GM19023 (cell line): ENCODE results near the gene PLCXD1.
"Not testable (repeated sequence)": the region's sequence is repeated elsewhere in the genome, so short reads cannot be mapped to it uniquely, and the experiment has no call there.

Experiments
- ATAC-seq: cut with Tn5 transposase; IDR thresholded peaks from one replicate; pipeline ENCODE4 v1.9.1; 2021; ENCODE audit warnings: mild to moderate bottlenecking, moderate library complexity; ENCODE audit not compliant: unreplicated experiment

Gene PLCXD1, protein sequence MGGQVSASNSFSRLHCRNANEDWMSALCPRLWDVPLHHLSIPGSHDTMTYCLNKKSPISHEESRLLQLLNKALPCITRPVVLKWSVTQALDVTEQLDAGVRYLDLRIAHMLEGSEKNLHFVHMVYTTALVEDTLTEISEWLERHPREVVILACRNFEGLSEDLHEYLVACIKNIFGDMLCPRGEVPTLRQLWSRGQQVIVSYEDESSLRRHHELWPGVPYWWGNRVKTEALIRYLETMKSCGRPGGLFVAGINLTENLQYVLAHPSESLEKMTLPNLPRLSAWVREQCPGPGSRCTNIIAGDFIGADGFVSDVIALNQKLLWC

DNA sequence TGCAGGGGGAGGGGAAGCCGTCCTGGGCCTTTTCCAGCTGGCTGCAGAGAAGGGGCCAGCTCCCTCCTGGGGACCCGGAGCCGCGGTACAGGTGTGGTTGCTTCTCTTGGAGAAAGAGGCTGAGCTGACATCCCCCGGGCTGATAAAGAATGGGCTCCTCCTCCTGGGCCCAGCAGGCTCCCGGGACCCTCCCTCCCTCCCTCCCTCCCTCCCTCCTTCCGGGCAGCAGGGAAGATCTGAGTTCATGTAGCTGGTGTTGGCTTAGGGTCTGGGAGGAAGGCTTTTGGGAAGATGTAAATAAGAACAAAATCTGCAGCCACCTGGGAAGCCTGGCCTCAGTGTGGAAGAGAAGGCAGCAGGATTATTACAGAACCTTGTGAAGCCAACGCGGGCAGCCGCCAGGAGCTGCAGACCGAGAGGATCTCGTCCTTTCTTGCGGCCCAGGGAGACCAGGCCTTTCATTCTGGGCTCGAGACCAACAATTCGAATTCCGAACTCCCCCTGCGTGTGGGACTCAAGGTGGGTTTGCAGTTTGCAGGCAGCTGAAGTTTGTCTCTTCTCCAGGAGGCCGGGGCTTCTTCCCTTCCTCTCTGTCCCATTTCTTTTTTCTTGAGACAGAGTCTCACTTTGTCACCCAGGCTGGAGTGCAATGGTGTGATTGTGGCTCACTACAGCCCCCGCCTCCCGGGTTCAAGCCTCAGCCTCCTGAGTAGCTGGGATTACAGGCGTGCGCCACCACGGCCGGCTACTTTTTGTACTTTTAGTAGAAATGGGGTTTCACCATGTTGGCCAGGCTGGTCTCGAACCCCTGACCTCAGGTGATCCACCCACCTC, at the start of gene PLCXD1:
Gene PLCXD1 (plus strand): TSS at position 216 of the 834 bp plus-strand sequence. CDS start 2,807 bp downstream, outside the sequence.
- ATAC-seq: no peak

DNA sequence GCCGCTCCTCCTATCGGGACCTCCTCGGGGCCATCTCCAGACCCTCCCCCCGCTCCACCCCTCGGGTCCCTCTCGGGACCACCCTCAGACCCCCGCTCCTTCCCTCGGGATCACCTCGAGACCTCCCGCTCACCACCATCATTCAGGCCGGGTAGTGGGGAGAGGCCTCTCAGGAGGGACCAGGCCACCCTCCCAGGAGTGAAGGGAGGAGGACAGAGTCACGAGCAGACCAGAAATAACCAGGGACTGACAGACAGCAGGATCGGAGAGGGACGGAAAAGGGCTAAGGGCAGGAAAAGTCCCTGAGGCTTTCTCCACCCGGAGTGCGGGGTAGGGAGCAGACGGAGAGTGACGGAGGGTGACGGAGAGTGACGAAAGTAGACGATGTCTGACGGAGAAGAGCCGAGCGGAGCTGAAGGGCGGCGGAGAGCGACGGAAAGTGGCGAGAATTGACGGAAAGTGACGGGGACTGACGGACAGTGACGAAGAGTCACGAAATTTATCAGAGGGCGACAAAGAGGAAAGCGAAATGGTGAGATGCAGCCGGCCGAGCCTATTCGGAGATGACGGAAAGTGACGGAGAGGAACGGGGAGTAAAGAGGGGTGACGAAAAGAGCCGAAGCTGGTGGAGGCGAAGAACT, 49.4 kb upstream of the PLCXD1 start:
- ATAC-seq: peak; percentile 98

DNA sequence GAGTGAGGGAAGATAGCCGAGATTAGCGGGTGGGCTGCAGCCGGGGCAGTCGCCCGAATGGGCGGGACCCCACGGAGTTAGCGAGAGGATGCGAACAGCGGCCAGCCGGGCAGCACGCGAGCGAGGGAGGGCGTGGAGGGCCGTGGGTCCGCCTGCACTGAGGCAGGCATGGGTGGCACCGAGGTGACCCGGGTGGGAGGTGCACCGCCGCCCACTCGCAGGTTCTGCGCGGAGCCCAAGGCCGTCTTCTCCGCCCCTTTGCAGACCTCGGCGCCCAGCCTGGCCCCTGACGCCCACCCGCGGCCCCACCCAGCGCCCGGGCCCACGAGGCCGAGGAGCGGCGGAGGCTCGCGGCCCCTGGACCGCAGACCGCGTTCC, 48.9 kb upstream of the PLCXD1 start:
- peak; percentile 33 for ATAC-seq

DNA sequence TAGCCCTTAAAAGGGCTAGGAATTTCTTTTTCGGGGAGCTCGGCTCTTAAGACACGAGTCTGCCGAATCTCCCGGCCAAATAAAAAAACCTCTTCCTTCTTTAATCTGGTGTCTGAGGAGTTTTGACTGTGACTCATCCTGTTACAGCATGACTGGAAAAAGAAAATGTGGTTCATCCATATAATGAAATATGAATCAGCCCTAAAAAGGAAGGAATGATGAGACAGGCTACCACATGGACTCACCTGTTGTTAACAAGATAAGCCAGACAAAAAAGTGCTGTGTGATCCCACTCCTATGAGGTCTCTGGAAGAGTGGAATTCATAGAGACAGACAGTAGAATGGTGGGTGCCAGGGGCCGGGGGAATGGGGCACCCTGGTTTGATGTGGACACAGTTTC, 45.0 kb upstream of the PLCXD1 start:
- not testable (repeated sequence) for ATAC-seq

DNA sequence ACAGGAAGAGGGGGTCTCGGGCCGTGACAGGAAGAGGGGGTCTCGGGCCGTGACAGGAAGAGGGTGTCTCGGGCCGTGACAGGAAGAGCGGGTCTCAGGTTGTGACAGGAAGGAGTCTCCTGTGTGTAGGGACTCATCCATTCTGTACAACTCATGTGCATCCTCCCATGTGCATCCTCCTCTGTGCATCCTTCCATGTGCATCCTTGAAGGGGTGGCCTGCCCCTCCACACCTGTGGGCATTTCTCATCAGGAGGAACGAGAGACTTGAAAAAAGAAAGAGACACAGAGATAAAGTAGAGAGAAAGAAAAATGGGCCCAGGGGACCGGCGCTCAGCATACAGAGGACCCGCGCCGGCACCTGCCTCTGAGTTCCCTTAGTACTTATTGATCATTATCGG, 30.2 kb upstream of the PLCXD1 start:
- ATAC-seq: no peak

DNA sequence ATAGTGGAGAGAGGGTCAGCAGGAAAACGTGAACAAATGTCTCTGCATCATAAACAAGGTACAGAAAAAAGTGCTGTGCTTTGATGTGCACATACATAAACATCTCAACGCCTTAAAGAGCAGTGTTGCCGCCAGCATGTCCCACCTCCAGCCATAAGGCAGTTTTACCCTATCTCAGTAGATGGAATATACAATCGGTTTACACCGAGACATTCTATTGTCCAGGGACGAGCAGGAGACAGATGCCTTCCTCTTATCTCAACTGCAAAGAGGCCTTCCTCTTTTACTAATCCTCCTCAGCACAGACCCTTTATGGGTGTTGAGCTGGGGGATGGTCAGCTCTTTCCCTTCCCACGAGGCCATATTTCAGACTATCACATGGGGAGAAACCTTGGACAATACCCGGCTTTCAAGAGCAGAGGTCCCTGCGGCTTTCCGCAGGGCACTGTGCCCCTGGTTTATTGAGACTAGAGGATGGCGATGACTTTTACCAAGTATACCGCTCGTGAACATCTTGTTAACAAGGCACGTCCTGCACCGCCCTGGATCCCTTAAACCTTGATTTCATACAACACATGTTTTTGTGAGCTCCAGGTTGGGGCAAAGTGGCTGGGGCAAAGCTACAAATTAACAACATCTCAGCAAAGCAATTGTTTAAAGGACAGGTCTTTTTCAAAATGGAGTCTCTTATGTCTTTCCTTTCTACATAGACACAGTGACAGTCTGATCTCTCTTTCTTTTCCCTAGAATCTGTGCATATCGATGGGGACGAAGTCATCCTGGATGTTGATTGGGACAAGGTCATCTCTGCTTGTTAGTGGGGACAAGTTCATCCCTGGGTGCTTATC, 29.6 kb upstream of the PLCXD1 start:
- not testable (repeated sequence) for ATAC-seq

DNA sequence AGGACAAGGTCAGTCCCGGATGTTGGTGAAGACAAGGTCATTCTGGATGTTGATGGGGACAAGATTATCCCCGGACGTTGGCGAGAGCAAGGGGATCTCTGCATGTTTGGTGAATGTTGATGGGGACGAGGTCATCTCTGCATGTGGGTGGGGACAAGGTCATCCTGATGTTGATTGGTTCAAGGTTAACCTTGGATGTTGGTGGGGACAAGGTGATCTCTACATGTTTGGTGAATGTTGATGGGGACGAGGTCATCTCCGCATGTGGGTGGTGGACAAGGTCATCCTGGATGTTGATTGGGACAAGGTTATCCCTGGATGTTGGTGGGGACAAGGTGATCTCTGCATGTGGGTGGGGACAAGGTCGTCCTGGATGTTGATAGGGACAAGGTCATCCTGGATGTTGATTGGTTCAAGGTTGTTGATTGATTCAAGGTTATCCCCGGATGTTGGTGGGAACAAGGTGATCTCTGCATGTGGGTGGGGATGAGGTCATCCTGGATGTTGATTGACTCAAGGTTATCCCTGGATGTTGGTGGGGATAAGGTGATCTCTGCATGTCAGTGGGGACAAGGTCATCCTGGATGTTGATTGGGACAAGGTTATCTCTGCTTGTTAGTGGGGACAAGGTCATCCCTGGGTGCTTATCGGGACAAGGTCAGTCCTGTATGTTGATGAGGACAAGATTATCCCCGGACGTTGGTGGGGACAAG, 28.8 kb upstream of the PLCXD1 start:
- ATAC-seq: no peak

DNA sequence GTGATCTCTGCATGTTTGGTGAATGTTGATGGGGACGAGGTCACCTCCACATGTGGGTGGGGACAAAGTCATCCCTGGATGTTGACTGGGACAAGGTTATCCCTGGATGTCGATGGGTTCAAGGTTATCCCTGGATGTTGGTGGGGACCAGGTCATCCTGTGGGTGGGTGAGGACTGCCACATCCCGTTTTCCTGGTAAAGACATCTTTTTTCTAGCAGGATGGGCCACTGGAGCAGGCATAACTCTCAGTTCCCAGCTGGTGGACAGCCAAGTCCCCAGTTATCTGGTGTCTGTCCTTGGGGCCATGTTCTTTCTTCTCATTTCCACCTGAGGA, 28.3 kb upstream of the PLCXD1 start:
- ATAC-seq: no peak

DNA sequence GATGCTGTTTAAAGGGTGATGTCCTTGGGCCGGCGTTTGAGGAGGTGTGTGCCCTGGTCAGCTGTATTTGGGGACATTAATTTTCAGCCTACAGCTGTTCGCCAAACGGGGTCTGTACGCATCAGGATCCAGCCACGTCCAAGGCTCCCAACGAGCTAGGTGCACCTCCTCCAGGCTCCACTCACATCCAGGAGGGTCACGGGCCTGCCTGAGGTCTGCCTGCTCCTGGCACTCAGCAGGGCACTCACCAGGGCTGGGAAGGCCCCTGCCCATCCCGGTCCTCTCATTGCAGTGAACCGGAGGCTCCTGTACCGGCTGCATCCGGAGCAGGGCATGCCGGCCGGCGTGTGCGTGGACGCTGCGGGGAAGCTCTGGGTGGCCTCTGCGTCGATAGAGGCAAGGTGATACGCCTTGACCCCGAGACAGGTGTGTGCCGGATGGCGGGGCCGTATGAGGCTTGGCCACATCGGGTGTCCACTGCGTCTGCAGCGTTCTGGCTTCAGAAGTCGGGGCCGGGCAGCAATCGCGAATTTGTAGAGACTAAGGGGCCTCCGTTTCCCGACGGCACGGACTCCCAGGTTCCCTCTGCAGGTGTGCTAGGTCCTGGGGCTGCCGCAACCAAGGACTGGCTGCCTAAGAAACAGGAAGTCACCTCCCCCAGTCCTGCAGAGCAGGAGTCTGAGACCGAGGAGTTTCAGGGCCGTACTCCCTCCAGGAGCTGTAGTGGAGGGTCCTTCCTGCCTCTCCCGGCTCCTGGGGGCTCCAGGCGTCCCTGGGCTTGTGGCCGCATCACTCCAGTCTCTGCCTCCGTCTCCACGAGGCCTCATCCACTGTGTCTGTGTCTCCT, 27.5 kb upstream of the PLCXD1 start:
- no peak for ATAC-seq

DNA sequence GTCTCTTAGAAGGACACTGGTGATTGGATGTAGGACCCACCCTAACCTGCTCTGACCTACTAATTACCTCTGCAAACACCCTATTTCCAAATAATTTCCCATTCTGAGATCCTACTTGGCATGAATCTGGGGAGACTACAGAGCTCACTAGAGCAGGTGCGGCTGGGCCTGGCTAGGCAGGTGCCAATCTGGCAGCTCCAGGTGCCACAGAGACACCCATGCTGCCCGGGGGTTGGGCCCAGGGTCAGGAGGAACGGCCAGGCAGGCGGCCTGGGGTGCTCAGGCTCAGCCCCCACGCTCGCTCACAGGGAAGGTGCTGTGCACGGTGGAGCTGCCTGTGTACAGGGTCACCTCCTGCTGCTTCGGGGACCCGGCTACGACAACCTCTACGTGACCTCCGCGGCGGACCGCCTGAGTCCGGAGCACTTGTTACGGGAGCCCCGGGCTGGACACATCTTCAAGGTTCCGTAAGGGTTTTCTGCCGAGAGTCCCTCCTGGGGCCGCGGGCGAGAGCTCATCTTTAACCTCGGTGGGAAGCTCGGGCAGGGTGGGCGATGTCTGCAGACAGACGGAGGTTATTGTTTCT, 26.5 kb upstream of the PLCXD1 start:
- no peak for ATAC-seq

DNA sequence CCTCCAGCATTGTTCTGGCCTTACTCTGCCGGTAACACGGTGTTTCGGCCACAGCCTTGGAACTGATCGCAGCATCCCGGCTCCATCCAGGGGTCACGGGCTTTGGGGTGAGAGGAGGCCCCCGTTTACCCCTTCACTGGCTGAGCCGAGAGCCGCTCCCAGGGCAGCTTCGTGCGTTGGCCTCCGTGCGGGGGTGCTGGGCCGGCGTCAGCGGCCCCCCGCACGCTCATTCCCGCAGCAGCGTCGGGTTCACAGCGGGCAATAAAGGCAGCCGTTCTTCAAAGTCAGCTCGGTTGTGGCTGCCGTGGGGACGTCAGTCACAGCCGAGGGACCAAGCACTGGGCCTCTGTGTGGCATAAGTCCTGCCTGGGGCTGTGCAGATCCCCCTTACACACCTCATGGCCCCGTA, 25.3 kb upstream of the PLCXD1 start:
- no peak for ATAC-seq

DNA sequence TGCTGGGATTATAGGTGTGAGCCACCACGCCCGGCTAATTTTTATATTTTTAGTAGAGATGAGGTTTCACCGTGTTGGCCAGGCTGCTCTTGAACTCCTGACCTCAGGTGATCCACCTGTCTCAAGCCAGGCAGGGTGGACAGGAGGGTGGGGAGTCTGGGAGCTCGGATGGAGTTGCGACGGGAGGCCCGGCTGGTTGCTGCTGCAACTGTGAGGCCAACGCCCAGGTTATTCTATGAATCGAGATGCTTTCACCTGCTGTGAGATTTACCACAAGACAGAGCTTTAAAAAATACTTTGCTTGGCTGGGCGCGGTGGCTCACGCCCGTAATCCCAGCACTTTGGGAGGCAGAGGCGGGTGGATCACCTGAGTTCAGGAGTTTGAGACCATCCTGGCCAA, 24.1 kb upstream of the PLCXD1 start:
- ATAC-seq: not testable (repeated sequence)

DNA sequence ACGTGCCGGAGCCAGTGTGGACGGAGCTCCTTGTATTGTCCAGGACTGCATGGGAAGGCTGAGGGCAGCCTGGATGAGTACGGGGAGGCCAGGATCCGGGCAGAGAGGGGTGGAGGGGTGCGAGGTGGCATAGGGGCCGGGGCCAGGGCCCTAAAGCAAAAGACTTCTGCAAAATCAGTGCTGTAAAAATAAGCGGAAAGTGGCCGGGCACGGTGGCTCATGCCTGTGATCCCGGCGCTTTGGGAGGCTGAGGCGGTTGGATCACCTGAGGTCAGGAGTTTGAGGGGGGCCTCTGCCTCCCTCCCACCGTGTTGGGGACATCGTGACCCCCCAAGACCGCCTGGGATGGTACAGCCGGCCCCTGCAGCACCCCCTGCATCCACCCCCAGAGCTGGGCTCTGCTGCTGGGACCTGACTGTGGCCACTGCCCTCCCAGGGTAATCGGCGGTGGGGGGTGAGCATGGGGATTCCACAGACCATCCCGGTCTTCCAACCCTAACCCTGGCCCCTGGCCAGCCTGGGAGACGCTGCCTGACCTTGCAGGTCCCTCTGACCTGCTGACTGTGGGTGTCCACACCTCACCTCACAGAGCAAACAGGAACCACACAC, 23.4 kb upstream of the PLCXD1 start:
- no peak for ATAC-seq

DNA sequence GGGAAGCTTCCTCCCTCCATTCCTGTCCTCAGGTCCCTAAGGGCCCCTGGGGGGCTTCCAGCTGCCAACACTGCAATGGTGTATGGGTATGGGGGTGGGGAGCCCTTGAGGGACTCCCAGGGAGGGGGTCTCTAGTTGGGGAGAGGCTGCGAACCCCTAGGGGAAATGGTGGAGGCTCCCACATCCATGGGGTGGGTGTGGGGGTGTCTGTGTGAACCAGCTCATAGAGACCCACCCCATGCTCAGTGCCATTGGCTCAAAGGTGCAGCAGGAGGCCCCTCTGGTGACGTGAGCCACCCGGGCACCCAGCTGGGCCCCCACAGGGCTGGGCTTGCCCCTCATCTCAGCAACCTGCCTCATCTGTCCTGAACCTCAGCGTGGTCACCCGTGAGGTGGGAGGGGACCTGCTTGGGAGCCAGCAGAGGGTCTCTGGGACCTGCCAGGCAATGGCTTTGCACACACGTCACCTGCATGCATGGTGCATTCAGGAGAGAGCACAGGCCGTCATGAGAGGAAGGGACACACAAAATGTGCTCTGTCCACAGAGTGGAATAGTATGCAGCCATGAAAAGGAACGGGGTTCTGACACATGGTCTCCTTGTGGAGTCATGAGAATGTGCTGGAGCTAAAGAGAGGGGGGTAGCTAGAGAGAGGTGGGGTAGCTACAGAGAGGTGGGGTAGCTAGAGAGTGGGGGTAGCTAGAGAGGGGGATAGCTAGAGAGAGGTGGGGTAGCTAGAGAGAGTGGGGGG, 22.7 kb upstream of the PLCXD1 start:
- ATAC-seq: no peak

DNA sequence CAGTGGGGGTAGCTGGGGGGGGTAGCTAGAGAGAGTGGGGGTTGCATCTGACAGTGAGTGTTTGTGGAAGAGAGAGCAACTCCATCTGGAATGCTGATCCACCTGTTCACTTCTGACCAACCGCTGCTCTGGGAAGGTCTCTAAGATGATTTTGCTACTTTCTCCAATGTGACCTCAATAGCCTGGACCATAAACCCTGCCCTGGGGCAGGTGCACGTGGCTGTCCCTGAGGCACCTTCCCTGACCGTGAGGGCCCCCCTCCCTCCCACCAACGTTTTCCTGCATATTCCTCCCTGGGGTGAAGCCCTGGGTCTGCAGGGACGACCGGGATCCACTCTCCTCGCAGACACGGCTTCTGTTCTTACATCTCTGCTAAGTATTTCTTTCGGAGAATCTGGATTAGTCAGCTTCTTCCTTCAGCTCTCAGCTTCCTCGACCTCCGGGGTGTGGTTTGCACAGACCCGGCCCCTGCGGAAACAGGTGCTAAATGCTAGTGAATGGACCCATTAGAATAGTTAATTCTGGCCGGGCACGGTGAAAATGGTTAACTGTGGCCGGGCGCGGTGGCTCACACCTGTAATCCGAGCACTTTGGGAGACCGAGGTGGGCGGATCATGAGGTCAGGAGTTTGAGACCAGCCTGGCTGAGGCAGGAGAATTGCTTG, 21.4 kb upstream of the PLCXD1 start:
- no peak for ATAC-seq

DNA sequence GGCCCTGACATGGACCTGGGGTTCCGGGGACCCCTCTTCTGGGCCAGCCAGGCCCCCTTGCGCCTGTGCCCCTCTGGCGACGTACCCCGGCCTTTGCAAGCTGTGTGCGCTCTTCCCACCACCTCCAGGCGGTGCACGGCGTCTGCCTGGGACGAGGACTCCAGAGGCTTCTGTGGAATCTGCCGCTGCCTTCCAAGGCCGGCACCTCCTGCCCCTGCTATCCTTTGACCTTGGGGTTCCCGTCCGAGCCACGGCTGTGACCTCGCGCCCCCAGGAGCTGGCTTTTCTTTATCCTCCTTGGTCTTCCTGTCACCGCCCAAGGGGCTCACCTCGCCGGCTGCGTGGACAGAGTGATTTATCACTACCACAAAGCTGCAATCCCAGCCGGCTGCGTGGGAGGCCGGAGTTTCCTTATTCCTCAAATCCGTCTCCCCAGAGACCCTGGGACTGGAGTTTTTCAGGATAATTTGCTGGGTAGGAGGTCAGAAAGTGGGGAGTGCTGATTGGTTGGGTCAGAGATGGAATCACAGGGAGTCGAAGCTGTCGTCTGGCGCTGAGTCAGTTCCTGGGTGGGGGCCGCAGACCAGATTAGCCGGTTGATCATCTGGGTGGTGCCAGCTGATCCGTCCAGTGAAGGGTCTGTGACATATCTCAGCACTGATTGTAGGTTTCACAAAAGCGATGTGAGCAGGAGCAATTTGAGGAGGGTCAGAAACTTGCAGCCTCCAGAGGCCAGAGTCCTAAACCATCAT, 19.8 kb upstream of the PLCXD1 start:
- no peak for ATAC-seq

DNA sequence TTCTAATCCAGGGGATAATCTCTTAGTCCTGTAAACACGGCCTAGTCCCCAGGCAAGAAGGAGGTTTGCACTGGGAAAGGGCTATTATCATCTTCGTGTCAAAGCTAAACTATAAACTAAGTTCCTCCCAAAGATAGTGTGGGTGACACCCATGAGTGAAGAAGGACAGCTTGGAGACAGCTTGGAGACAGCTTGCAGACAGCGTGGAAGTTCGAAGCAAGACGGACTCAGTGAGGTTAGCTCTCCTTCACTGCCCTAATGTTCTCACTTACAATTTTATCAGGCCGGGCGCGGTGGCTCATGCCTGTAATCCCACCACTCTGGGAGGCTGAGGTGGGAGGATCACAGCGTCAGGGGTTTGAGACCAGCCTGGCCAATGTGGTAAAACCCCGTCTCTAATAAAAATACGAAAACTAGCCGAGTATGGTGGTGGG, 19.2 kb upstream of the PLCXD1 start:
- ATAC-seq: no peak
